IMR-90 (cell line): Measurements from ENCODE around the gene CAMTA2. TPM values are rescaled to one million over a fixed set of nuclear protein-coding genes. Genes with fewer than 3 reads are reported as not detected.

ENCODE experiments used
- ATAC-seq: fragments of 200-7000 bp; cut with Tn5 transposase; 2 replicates; pipeline ENCODE4 v1.9.1; 2020; ENCODE audit warnings: low read depth, mild to moderate bottlenecking, moderate library complexity
- BruUV-seq: library from RNA; stranded (reverse); fragments of 400-500 nt; replicated peaks from 2 replicates; lab custom pipeline; 2021; lab: Mats Ljungman, UMichigan
- CTCF ChIA-PET: fragments of 300-600 bp; formaldehyde crosslinking; extraction: SDS; loops from one replicate; lab custom pipeline; 2021; ENCODE audit warnings: antibody characterized with exemption; lab: Yijun Ruan, JAX
- POLR2A ChIA-PET: fragments of 300-600 bp; sonication (Branson Sonifier 250); formaldehyde crosslinking; loops from one replicate; lab custom pipeline; 2022; ENCODE audit warnings: antibody characterized with exemption; ENCODE audit not compliant: unreplicated experiment; lab: Charles Lee
- DNase-seq: peaks from one replicate; pipeline ENCODE4 v3.0.0; 2013
- H2AFZ ChIP-seq: replicated peaks from 2 replicates; pipeline ENCODE3; 2013; ENCODE audit warnings: low read length, mild to moderate bottlenecking; ENCODE audit not compliant: poor library complexity
- H2AK5ac ChIP-seq: 2 replicates; pipeline ENCODE4 v1.6.1; 2013; ENCODE audit warnings: low read depth, low read length, inconsistent platforms
- H2AK9ac ChIP-seq: replicated peaks from 2 replicates; pipeline ENCODE3; 2013; ENCODE audit warnings: mild to moderate bottlenecking, low read depth, low read length, moderate library complexity; ENCODE audit not compliant: poor library complexity
- H2BK120ac ChIP-seq: 2 replicates; pipeline ENCODE4 v1.6.1; 2013; ENCODE audit warnings: low read depth, low read length, inconsistent platforms
- H2BK15ac ChIP-seq: 3 replicates; pipeline ENCODE4 v1.6.1; 2013; ENCODE audit warnings: low read depth, low read length, inconsistent platforms
- H2BK20ac ChIP-seq: 2 replicates; pipeline ENCODE4 v1.6.1; 2013; ENCODE audit warnings: low read depth, mild to moderate bottlenecking, inconsistent platforms, low read length, moderate library complexity
- H2BK5ac ChIP-seq: 2 replicates; pipeline ENCODE4 v1.6.1; 2013; ENCODE audit warnings: mild to moderate bottlenecking, low read depth, low read length, inconsistent platforms; ENCODE audit not compliant: poor library complexity, severe bottlenecking
- H3K14ac ChIP-seq: replicated peaks from 2 replicates; pipeline ENCODE4 v1.6.1; 2013; ENCODE audit warnings: low read depth, low read length, inconsistent platforms
- H3K18ac ChIP-seq: 2 replicates; pipeline ENCODE4 v1.6.1; 2013; ENCODE audit warnings: low read depth, low read length, control low read depth
- H3K23ac ChIP-seq: 2 replicates; pipeline ENCODE4 v1.6.1; 2013; ENCODE audit warnings: low read depth, low read length, inconsistent platforms
- H3K27ac ChIP-seq: 2 replicates; pipeline ENCODE4 v1.5.1; 2013; ENCODE audit warnings: mild to moderate bottlenecking, control low read depth, low read length; ENCODE audit not compliant: insufficient read depth
- H3K27me3 ChIP-seq: 2 replicates; pipeline ENCODE4 v1.6.1; 2013; ENCODE audit warnings: low read length; ENCODE audit not compliant: control insufficient read depth, insufficient read depth
- H3K36me3 ChIP-seq: 2 replicates; pipeline ENCODE4 v1.6.1; 2013; ENCODE audit warnings: low read length, mixed read lengths; ENCODE audit not compliant: control insufficient read depth, insufficient read depth
- H3K4ac ChIP-seq: 2 replicates; pipeline ENCODE4 v1.6.1; 2013; ENCODE audit warnings: low read depth, low read length, inconsistent platforms
- H3K4me1 ChIP-seq: 2 replicates; pipeline ENCODE4 v1.6.1; 2013; ENCODE audit warnings: low read length, mixed read lengths; ENCODE audit not compliant: control insufficient read depth, insufficient read depth
- H3K4me2 ChIP-seq: 2 replicates; pipeline ENCODE4 v1.6.1; 2013; ENCODE audit warnings: low read depth, mild to moderate bottlenecking, control low read depth, low read length, moderate library complexity
- H3K4me3 ChIP-seq: 2 replicates; pipeline ENCODE4 v1.5.1; 2013; ENCODE audit warnings: low read depth, mild to moderate bottlenecking, control low read depth, low read length, moderate library complexity; ENCODE audit not compliant: insufficient read depth
- H3K56ac ChIP-seq: 2 replicates; pipeline ENCODE4 v1.6.1; 2013; ENCODE audit warnings: low read length, inconsistent platforms; ENCODE audit not compliant: insufficient read depth; ENCODE audit errors: extremely low read depth
- H3K79me1 ChIP-seq, 2 experiments: 2 replicates each; pipeline ENCODE4 v1.6.1; 2013; ENCODE audit warnings: low read length in 2 of 2, inconsistent platforms in 1 of 2, low read depth in 1 of 2
- H3K9ac ChIP-seq: 2 replicates; pipeline ENCODE4 v1.6.1; 2013; ENCODE audit warnings: low read depth, low read length, control low read depth
- H3K9me1 ChIP-seq: 2 replicates; pipeline ENCODE4 v1.6.1; 2013; ENCODE audit warnings: low read length, inconsistent platforms; ENCODE audit not compliant: insufficient read depth
- H3K9me3 ChIP-seq: 2 replicates; pipeline ENCODE4 v1.6.1; 2013; ENCODE audit warnings: low read length; ENCODE audit not compliant: control insufficient read depth, insufficient read depth
- H4K20me1 ChIP-seq: 2 replicates; pipeline ENCODE4 v1.6.1; 2013; ENCODE audit warnings: low read length, inconsistent platforms; ENCODE audit not compliant: insufficient read depth
- H4K5ac ChIP-seq: 2 replicates; pipeline ENCODE4 v1.6.1; 2013; ENCODE audit warnings: mild to moderate bottlenecking, low read depth, low read length, control low read depth
- H4K8ac ChIP-seq, 2 experiments: 2 replicates each; pipeline ENCODE4 v1.6.1; 2013; ENCODE audit warnings: low read depth in 2 of 2, low read length in 2 of 2, control low read depth in 1 of 2, inconsistent platforms in 1 of 2
- H4K91ac ChIP-seq: 2 replicates; pipeline ENCODE4 v1.6.1; 2013; ENCODE audit warnings: low read depth, low read length, inconsistent platforms; ENCODE audit not compliant: insufficient read depth
- BHLHE40 ChIP-seq: fragments of 150-350 bp; IDR thresholded peaks from 2 replicates; pipeline ENCODE4 v1.6.1; 2016; ENCODE audit warnings: mild to moderate bottlenecking, low read depth, low read length
- CHD1 ChIP-seq: IDR thresholded peaks from 2 replicates; pipeline ENCODE4 v1.6.1; 2012; ENCODE audit warnings: low read depth, low read length, improper control_type of control experiment
- MAFK ChIP-seq: IDR thresholded peaks from 2 replicates; pipeline ENCODE4 v1.6.1; 2012; ENCODE audit warnings: low read depth, low read length, improper control_type of control experiment
- MAZ ChIP-seq: IDR thresholded peaks from 2 replicates; pipeline ENCODE4 v1.6.1; 2012; ENCODE audit warnings: low read depth, mild to moderate bottlenecking, low read length, improper control_type of control experiment, moderate library complexity, borderline replicate concordance
- POLR2A ChIP-seq: IDR thresholded peaks from 2 replicates; pipeline ENCODE4 v1.6.1; 2012; ENCODE audit warnings: mild to moderate bottlenecking, low read depth, low read length
- RCOR1 ChIP-seq: IDR thresholded peaks from 2 replicates; pipeline ENCODE4 v1.6.1; 2012; ENCODE audit warnings: mild to moderate bottlenecking, low read length, improper control_type of control experiment; ENCODE audit not compliant: insufficient replicate concordance
- SMC3 ChIP-seq: fragments of 150-350 bp; IDR thresholded peaks from 2 replicates; pipeline ENCODE4 v1.6.1; 2016; ENCODE audit warnings: low read depth, mild to moderate bottlenecking, antibody characterized with exemption, low read length, moderate library complexity
- WGBS, 2 experiments: methylation state at CpG; one replicate each; pipeline versions ENCODE4 v1.1.5 to v1.1.7; 2013; ENCODE audit warnings: missing lambda C conversion rate in 2 of 2; ENCODE audit not compliant: insufficient read length in 1 of 2; ENCODE audit errors: extremely low coverage in 2 of 2; 5-methylcytosine and 5-hydroxymethylcytosine counted together
- dilution Hi-C: fragments of 300-500 bp; cut with HindIII; formaldehyde crosslinking; loops from one replicate; pipeline ENCODE4 v1.14.3; 2018; ENCODE audit warnings: low sequenced_read_pairs; ENCODE audit not compliant: unreplicated experiment
- in situ Hi-C: fragments of 300-500 bp; cut with MboI; formaldehyde crosslinking; loops from 3 replicates; pipeline ENCODE4 v1.14.3; 2019; ENCODE audit warnings: low sequenced_read_pairs, inconsistent platforms, mixed read lengths
- intact Hi-C: fragments of 100-400 bp; cut with micrococcal nuclease; formaldehyde crosslinking; loops from 2 replicates; pipeline ENCODE4 v1.10.0; 2022
- polyA plus RNA-seq, 3 experiments: library from polyadenylated mRNA; depleted of rRNA; stranded (reverse); fragments of >200 nt; gene quantifications; 2 replicates each; pipeline ENCODE4 v1.2.3, GENCODE V29; 2012; ENCODE audit warnings: low replicate concordance in 1 of 3
- total RNA-seq: library from RNA; depleted of rRNA; stranded (reverse); fragments of >200 nt; gene quantifications from 2 replicates; pipeline ENCODE4 v1.2.3, GENCODE V29; 2012
- TF ChIP-seq, protein P1 (sequence below): conservative IDR thresholded peaks from 2 replicates; pipeline ENCODE4 v1.5.1; 2012; ENCODE audit warnings: mild to moderate bottlenecking, low read depth, low read length, improper control_type of control experiment

Gene CAMTA2
- total and polyA plus RNA-seq, 2 of the 4 experiments (the other 2 are of a cell fraction): 1.4 to 54.7 TPM

DNA sequence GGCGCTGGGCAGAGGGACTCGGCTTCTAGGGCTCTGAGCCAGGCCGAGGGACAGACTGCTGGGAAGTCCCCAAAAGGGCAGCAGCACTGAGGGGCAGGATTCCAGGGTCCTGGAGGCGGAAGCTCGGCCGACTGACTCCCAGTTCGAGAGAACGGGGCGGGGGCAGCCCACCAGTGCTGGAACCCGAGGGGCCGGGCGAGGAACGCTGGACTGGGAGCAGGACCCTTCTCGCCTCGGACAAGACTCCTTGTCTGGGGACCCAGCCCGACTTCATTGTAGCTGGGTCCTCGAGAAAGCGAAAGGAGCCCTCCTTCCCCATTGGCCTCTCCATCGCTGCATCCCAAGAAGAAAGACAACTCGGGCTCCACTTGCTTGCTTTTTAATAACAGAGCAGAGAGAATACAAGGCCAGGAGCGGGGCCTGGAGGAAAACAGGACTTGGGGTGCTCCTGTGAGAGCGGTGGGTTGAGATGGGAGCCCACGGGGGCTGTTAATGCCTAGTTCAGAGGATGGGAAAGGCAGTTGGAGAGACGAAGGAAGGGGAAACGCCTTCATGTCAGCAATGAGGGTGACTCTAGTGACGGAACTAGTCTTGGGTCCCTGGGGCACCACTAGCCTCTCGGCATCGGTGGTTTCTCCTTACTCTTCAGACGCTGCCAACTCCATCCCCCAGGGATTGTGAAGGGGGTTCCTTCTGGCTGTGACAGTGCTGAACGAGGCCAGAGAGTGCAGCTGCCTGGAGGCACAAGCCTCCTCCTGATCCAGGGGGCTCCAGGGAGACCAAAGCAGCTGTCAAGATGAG is 492 bp upstream of the CAMTA2 start (continued):
- TF ChIP-seq RCOR1: no peak
- no peak for TF ChIP-seq SMC3
- TF ChIP-seq MAFK: no peak

DNA sequence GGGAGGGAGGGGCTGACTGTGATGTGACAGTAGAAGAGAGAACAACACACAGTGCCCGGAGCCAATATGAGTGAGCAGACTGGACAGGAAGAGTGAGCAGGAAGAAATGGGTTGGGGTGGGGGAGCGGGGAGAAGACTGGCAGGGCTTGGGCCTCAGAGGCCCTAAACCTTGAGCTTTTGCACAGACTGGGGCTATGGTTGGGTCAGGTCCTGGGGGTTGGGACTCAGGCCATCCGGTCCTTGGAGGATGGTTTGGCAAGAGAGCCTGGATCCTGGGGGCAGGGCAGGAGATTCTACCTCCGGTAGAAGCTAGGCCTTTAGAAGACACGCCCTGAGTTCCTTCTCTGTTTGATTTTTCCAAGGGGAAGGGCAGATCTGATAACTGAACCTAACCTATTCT is 1.1 kb downstream of the CAMTA2 start:
- in situ Hi-C loops (no loop called here), intact Hi-C loops (loop anchor here (1.0 kb wide), 1 partner anchor 77 kb away; no protein-coding TSS in a partner anchor), dilution Hi-C loops (no loop called here)
- POLR2A ChIA-PET: no interaction called here
- Histone ChIP-seq H4K20me1 (no peaks in the 10 kb centered on the region), H2BK20ac (no peak overlapping the region), H3K23ac (peak overlapping the region; percentile 56; the same call in 1 of the 2 replicates), H3K9me1 (peaks cover 21% of the 10 kb centered on the region), H4K8ac (peak overlapping the region; percentile 93 to 97; a peak in 2 of 4 replicates), H3K36me3 (peaks cover 11% of the 10 kb centered on the region), H3K18ac (no peak overlapping the region), H3K79me1 (peaks cover 17 to 54% of the 10 kb centered on the region in 2 experiments; a peak in 3 of 4 replicates), H3K27me3 (no peaks in the 10 kb centered on the region), H2BK15ac (no peak overlapping the region; the same call in 2 of the 3 replicates), H2AK9ac (peak overlapping the region; percentile 100), H3K4ac (peak overlapping the region; percentile 83), H3K56ac (peak overlapping the region; percentile 24; the same call in 1 of the 2 replicates), H3K4me2 (peak overlapping the region; percentile 91), H3K4me3 (peak overlapping the region; percentile 72), H2BK120ac (no peak overlapping the region), H3K14ac (peak overlapping the region; percentile 81), H4K5ac (peak overlapping the region; percentile 59), H2AFZ (peak overlapping the region; percentile 99), H3K9ac (peak overlapping the region; percentile 82), H2BK5ac (peak overlapping the region; percentile 84), H3K4me1 (peaks cover 7% of the 10 kb centered on the region), H2AK5ac (peak overlapping the region; percentile 90), H3K9me3 (no peaks in the 10 kb centered on the region), H4K91ac (peak overlapping the region; percentile 11), H3K27ac (peak overlapping the region; percentile 58; the same call in 1 of the 2 replicates)
- TF ChIP-seq, protein P1, sequence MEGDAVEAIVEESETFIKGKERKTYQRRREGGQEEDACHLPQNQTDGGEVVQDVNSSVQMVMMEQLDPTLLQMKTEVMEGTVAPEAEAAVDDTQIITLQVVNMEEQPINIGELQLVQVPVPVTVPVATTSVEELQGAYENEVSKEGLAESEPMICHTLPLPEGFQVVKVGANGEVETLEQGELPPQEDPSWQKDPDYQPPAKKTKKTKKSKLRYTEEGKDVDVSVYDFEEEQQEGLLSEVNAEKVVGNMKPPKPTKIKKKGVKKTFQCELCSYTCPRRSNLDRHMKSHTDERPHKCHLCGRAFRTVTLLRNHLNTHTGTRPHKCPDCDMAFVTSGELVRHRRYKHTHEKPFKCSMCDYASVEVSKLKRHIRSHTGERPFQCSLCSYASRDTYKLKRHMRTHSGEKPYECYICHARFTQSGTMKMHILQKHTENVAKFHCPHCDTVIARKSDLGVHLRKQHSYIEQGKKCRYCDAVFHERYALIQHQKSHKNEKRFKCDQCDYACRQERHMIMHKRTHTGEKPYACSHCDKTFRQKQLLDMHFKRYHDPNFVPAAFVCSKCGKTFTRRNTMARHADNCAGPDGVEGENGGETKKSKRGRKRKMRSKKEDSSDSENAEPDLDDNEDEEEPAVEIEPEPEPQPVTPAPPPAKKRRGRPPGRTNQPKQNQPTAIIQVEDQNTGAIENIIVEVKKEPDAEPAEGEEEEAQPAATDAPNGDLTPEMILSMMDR: no peak
- no peak for TF ChIP-seq CHD1
- no peak for TF ChIP-seq BHLHE40
- no peak for TF ChIP-seq POLR2A
- TF ChIP-seq MAZ: no peak
- BruUV-seq: no TSS peak
- CTCF ChIA-PET: interaction anchor here (1.0 to 2.1 kb wide), 2 partner anchors 11 to 19 kb away, joined by 3 to 11 read pairs; partner anchors contain the start of genes INCA1, KIF1C and SPAG7
- DNase-seq (no peak), ATAC-seq (no peak)
- WGBS, 2 experiments: 29% methylated on average over 1 of the region's 5 CpGs; no CpG with 5 or more reads in 1 of the 2 experiments
